Fibroblast of mammary gland (primary cell): Measurements from ENCODE around the gene CUL5.
"Not testable (repeated sequence)": the region's sequence is repeated elsewhere in the genome, so short reads cannot be mapped to it uniquely, and the experiment has no call there.

Experiments used
- DNase-seq: peaks from one replicate; pipeline ENCODE4 v3.0.0-alpha.2; 2010; ENCODE audit warnings: low read depth
- H3K4me3 ChIP-seq: 2 replicates; pipeline ENCODE4 v1.5.1; 2011; ENCODE audit warnings: low read depth, mild to moderate bottlenecking, low read length, moderate library complexity; ENCODE audit not compliant: control insufficient read depth
- TF ChIP-seq, protein P1 (sequence below): conservative IDR thresholded peaks from 2 replicates; pipeline ENCODE4 v1.5.1; 2011; ENCODE audit warnings: low read depth, low read length, inconsistent platforms; ENCODE audit not compliant: control insufficient read depth, insufficient read depth

The CUL5 gene

DNA sequence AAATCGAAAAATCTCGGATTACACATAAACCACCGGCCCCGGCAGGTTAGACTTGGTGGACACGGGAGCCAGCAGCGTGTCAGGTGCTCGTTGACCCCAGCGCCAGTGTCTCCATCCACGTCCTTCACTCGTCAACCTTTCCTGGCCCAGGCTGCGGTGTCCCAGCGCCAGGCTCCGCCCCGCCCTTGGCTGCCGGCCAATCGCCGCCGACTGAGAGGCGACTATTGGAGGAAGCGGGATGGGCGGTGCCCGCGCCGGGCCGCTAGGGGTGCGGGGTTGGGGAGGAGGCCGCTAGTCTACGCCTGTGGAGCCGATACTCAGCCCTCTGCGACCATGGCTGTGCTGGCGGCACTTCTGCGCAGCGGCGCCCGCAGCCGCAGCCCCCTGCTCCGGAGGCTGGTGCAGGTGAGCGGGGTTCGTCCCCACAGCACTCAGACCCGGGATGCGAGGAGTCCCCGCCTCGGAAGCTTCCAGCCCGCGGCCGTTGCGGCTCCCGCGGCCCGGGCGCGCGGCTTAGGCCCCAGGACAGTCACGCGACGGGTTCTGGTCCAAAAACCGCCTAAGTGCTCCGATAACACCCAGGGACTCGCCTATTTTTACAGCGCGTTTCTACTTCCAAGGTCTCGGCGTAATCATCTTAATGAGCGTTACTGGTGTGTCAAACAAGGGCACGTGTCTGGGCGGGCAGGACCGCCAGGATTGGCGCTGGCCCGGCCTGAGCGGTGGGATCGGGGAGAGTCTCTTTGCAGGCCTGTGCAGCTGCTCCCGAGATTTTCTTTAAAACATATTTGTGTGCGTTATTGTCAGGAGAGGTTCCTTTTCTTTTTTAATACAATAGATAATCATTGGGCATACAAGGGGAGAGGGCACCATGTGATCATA is 112.8 kb downstream of the CUL5 start, which contains the start of gene ACAT1:
Gene ACAT1, plus strand, starts transcription at position 294 of the 882 bp plus-strand sequence. Its CDS starts 40 bp downstream, at position 334.
- DNase-seq: peak; percentile 86

GRCh38 chr11:108122166-108122628 is 113.5 kb downstream of the CUL5 start:
- peak; percentile 61 for DNase-seq
- peak overlapping the region; percentile 72 for H3K4me3 ChIP-seq
- TF ChIP-seq, protein P1, sequence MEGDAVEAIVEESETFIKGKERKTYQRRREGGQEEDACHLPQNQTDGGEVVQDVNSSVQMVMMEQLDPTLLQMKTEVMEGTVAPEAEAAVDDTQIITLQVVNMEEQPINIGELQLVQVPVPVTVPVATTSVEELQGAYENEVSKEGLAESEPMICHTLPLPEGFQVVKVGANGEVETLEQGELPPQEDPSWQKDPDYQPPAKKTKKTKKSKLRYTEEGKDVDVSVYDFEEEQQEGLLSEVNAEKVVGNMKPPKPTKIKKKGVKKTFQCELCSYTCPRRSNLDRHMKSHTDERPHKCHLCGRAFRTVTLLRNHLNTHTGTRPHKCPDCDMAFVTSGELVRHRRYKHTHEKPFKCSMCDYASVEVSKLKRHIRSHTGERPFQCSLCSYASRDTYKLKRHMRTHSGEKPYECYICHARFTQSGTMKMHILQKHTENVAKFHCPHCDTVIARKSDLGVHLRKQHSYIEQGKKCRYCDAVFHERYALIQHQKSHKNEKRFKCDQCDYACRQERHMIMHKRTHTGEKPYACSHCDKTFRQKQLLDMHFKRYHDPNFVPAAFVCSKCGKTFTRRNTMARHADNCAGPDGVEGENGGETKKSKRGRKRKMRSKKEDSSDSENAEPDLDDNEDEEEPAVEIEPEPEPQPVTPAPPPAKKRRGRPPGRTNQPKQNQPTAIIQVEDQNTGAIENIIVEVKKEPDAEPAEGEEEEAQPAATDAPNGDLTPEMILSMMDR: no peak

More for the DNA sequence above, 112.8 kb downstream of the CUL5 start, which contains the start of gene ACAT1:
- H3K4me3 ChIP-seq: peak within 1 kb of the TSS; percentile 72
- TF ChIP-seq, protein P1: no peak

- no peak overlapping the region for H3K4me3 ChIP-seq
- no peak for DNase-seq
- TF ChIP-seq, protein P1: no peak
These were observed 116.4 kb downstream of the CUL5 start for GRCh38 chr11:108125096-108125495.

DNA sequence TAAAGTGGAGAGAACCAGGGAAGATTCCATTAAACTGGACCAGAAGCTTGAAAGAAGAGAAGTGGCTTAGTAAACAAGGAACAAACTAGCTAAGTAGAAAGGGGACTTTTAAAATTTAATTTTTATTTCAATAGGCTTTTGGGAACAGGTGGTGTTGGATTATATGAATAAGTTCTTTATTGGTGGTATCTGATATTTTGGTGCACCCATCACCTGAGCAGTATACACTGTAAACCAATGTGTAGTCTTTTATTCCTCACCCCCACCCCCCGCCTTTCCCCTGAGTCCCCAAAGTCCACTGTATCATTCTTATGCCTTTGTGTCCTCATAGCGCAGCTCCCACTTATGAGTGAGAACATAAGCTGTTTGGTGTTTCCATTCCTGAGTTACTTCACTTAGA is 120.1 kb downstream of the CUL5 start:
- no peak for DNase-seq
- no peak overlapping the region for H3K4me3 ChIP-seq
- TF ChIP-seq, protein P1: no peak

GRCh38 chr11:108131993-108132392 is 123.3 kb downstream of the CUL5 start:
- H3K4me3 ChIP-seq: no peak overlapping the region
- TF ChIP-seq, protein P1: no peak
- DNase-seq: peak; percentile 15

DNA sequence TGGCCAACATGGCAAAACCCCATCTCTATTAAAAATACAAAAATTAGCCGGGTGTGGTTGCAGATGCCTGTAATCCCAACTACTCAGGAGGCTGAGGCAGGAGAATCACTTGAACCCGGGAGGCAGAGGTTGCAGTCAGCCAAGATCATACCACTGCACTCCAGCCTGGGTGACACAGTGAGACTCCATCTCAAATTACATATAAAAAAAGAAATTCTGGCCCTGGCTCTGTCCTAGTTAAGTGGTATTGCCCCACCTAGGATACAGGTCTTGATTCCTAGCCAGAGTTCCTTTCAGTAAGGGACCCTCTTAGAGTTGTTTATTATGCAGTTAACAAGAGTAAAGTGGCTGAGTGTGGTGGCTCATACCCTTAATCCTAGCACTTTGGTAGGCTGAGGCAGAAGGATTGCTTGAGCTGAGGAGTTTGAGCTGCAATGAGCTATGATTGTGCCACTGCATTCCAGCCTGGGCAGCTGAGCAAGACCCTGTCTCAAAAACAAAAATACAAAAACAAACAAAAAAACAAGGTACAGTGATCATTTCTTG is 124.4 kb downstream of the CUL5 start:
- DNase-seq, H3K4me3 ChIP-seq: not testable (repeated sequence)

DNA sequence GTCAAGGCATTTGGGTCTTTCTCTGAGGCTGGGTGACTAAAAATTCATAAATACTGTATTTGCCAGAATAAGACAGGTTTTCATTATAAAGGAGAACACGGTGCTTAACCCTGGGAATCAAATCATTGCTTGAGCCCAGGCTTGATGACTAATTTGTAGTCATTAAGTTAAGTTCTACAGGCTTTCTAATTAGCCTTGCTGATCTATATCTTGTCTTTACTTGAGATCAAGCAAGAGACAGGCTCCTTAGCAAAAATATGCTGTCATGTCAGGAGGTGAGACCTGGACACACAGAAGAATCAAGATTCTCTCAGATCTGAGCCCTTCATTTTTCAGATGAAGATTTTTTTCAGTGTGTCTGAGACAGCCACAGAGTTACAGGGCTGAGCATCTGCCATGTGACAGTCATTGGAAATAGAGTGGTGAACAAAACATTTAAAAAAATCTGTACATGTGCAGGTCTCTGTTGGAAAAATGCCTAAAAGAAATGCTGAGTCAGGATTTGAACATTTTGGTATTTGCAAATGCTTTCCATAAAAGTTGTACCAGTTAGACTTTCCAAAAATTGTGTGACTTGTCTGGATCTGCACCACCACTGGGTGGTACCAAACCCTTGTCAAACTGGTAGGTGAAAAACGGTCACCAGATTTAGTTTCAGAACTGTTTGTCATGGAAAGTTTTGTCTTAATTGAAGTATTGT is 127.3 kb downstream of the CUL5 start:
- DNase-seq: peak; percentile 34
- TF ChIP-seq, protein P1: peak; percentile 17
- no peak overlapping the region for H3K4me3 ChIP-seq
